IMR-90 (cell line): ENCODE results near the gene TEX14. TPM values are rescaled to one million over a fixed set of nuclear protein-coding genes. Genes with fewer than 3 reads are reported as not detected.

Source experiments
- ATAC-seq: fragments of 200-7000 bp; cut with Tn5 transposase; 2 replicates; pipeline ENCODE4 v1.9.1; 2020; ENCODE audit warnings: low read depth, mild to moderate bottlenecking, moderate library complexity
- BruUV-seq: library from RNA; stranded (reverse); fragments of 400-500 nt; replicated peaks from 2 replicates; lab custom pipeline; 2021; lab: Mats Ljungman, UMichigan
- CTCF ChIA-PET: fragments of 300-600 bp; formaldehyde crosslinking; extraction: SDS; loops from one replicate; lab custom pipeline; 2021; ENCODE audit warnings: antibody characterized with exemption; lab: Yijun Ruan, JAX
- POLR2A ChIA-PET: fragments of 300-600 bp; sonication (Branson Sonifier 250); formaldehyde crosslinking; loops from one replicate; lab custom pipeline; 2022; ENCODE audit warnings: antibody characterized with exemption; ENCODE audit not compliant: unreplicated experiment; lab: Charles Lee
- DNase-seq: peaks from one replicate; pipeline ENCODE4 v3.0.0; 2013
- H2AFZ ChIP-seq: replicated peaks from 2 replicates; pipeline ENCODE3; 2013; ENCODE audit warnings: low read length, mild to moderate bottlenecking; ENCODE audit not compliant: poor library complexity
- H2AK5ac ChIP-seq: 2 replicates; pipeline ENCODE4 v1.6.1; 2013; ENCODE audit warnings: low read depth, low read length, inconsistent platforms
- H2AK9ac ChIP-seq: replicated peaks from 2 replicates; pipeline ENCODE3; 2013; ENCODE audit warnings: mild to moderate bottlenecking, low read depth, low read length, moderate library complexity; ENCODE audit not compliant: poor library complexity
- H2BK120ac ChIP-seq: 2 replicates; pipeline ENCODE4 v1.6.1; 2013; ENCODE audit warnings: low read depth, low read length, inconsistent platforms
- H2BK15ac ChIP-seq: 3 replicates; pipeline ENCODE4 v1.6.1; 2013; ENCODE audit warnings: low read depth, low read length, inconsistent platforms
- H2BK20ac ChIP-seq: 2 replicates; pipeline ENCODE4 v1.6.1; 2013; ENCODE audit warnings: low read depth, mild to moderate bottlenecking, inconsistent platforms, low read length, moderate library complexity
- H2BK5ac ChIP-seq: 2 replicates; pipeline ENCODE4 v1.6.1; 2013; ENCODE audit warnings: mild to moderate bottlenecking, low read depth, low read length, inconsistent platforms; ENCODE audit not compliant: poor library complexity, severe bottlenecking
- H3K14ac ChIP-seq: replicated peaks from 2 replicates; pipeline ENCODE4 v1.6.1; 2013; ENCODE audit warnings: low read depth, low read length, inconsistent platforms
- H3K18ac ChIP-seq: 2 replicates; pipeline ENCODE4 v1.6.1; 2013; ENCODE audit warnings: low read depth, low read length, control low read depth
- H3K23ac ChIP-seq: 2 replicates; pipeline ENCODE4 v1.6.1; 2013; ENCODE audit warnings: low read depth, low read length, inconsistent platforms
- H3K27ac ChIP-seq: 2 replicates; pipeline ENCODE4 v1.5.1; 2013; ENCODE audit warnings: mild to moderate bottlenecking, control low read depth, low read length; ENCODE audit not compliant: insufficient read depth
- H3K27me3 ChIP-seq: 2 replicates; pipeline ENCODE4 v1.6.1; 2013; ENCODE audit warnings: low read length; ENCODE audit not compliant: control insufficient read depth, insufficient read depth
- H3K36me3 ChIP-seq: 2 replicates; pipeline ENCODE4 v1.6.1; 2013; ENCODE audit warnings: low read length, mixed read lengths; ENCODE audit not compliant: control insufficient read depth, insufficient read depth
- H3K4ac ChIP-seq: 2 replicates; pipeline ENCODE4 v1.6.1; 2013; ENCODE audit warnings: low read depth, low read length, inconsistent platforms
- H3K4me1 ChIP-seq: 2 replicates; pipeline ENCODE4 v1.6.1; 2013; ENCODE audit warnings: low read length, mixed read lengths; ENCODE audit not compliant: control insufficient read depth, insufficient read depth
- H3K4me2 ChIP-seq: 2 replicates; pipeline ENCODE4 v1.6.1; 2013; ENCODE audit warnings: low read depth, mild to moderate bottlenecking, control low read depth, low read length, moderate library complexity
- H3K4me3 ChIP-seq: 2 replicates; pipeline ENCODE4 v1.5.1; 2013; ENCODE audit warnings: low read depth, mild to moderate bottlenecking, control low read depth, low read length, moderate library complexity; ENCODE audit not compliant: insufficient read depth
- H3K56ac ChIP-seq: 2 replicates; pipeline ENCODE4 v1.6.1; 2013; ENCODE audit warnings: low read length, inconsistent platforms; ENCODE audit not compliant: insufficient read depth; ENCODE audit errors: extremely low read depth
- H3K79me1 ChIP-seq, 2 experiments: 2 replicates each; pipeline ENCODE4 v1.6.1; 2013; ENCODE audit warnings: low read length in 2 of 2, inconsistent platforms in 1 of 2, low read depth in 1 of 2
- H3K9ac ChIP-seq: 2 replicates; pipeline ENCODE4 v1.6.1; 2013; ENCODE audit warnings: low read depth, low read length, control low read depth
- H3K9me1 ChIP-seq: 2 replicates; pipeline ENCODE4 v1.6.1; 2013; ENCODE audit warnings: low read length, inconsistent platforms; ENCODE audit not compliant: insufficient read depth
- H3K9me3 ChIP-seq: 2 replicates; pipeline ENCODE4 v1.6.1; 2013; ENCODE audit warnings: low read length; ENCODE audit not compliant: control insufficient read depth, insufficient read depth
- H4K20me1 ChIP-seq: 2 replicates; pipeline ENCODE4 v1.6.1; 2013; ENCODE audit warnings: low read length, inconsistent platforms; ENCODE audit not compliant: insufficient read depth
- H4K5ac ChIP-seq: 2 replicates; pipeline ENCODE4 v1.6.1; 2013; ENCODE audit warnings: mild to moderate bottlenecking, low read depth, low read length, control low read depth
- H4K8ac ChIP-seq, 2 experiments: 2 replicates each; pipeline ENCODE4 v1.6.1; 2013; ENCODE audit warnings: low read depth in 2 of 2, low read length in 2 of 2, control low read depth in 1 of 2, inconsistent platforms in 1 of 2
- H4K91ac ChIP-seq: 2 replicates; pipeline ENCODE4 v1.6.1; 2013; ENCODE audit warnings: low read depth, low read length, inconsistent platforms; ENCODE audit not compliant: insufficient read depth
- CEBPB ChIP-seq: IDR thresholded peaks from 2 replicates; pipeline ENCODE4 v1.6.1; 2012; ENCODE audit warnings: low read depth, low read length, improper control_type of control experiment
- NFE2L2 ChIP-seq: fragments of 150-350 bp; IDR thresholded peaks from 2 replicates; pipeline ENCODE4 v1.6.1; 2016; ENCODE audit warnings: low read depth, mild to moderate bottlenecking, low read length
- WGBS, 2 experiments: methylation state at CpG; one replicate each; pipeline versions ENCODE4 v1.1.5 to v1.1.7; 2013; ENCODE audit warnings: missing lambda C conversion rate in 2 of 2; ENCODE audit not compliant: insufficient read length in 1 of 2; ENCODE audit errors: extremely low coverage in 2 of 2; 5-methylcytosine and 5-hydroxymethylcytosine counted together
- dilution Hi-C: fragments of 300-500 bp; cut with HindIII; formaldehyde crosslinking; loops from one replicate; pipeline ENCODE4 v1.14.3; 2018; ENCODE audit warnings: low sequenced_read_pairs; ENCODE audit not compliant: unreplicated experiment
- in situ Hi-C: fragments of 300-500 bp; cut with MboI; formaldehyde crosslinking; loops from 3 replicates; pipeline ENCODE4 v1.14.3; 2019; ENCODE audit warnings: low sequenced_read_pairs, inconsistent platforms, mixed read lengths
- intact Hi-C: fragments of 100-400 bp; cut with micrococcal nuclease; formaldehyde crosslinking; loops from 2 replicates; pipeline ENCODE4 v1.10.0; 2022
- microRNA-seq, 2 experiments: library from miRNA; stranded (forward) in 1 of 2; unstranded in 1 of 2; fragments of 10-50 nt in 1 of 2; fragments of <30 nt in 1 of 2; gene quantifications in 1 of 2; microRNA quantifications in 1 of 2; one replicate each; pipeline versions ENCODE3 to v1.1.0; 2013 to 2020; ENCODE audit not compliant: insufficient read depth in 1 of 2, insufficient read length in 1 of 2, unreplicated experiment in 1 of 2
- polyA plus RNA-seq, 3 experiments: library from polyadenylated mRNA; depleted of rRNA; stranded (reverse); fragments of >200 nt; gene quantifications; 2 replicates each; pipeline ENCODE4 v1.2.3, GENCODE V29; 2012; ENCODE audit warnings: low replicate concordance in 1 of 3
- small RNA-seq, 5 experiments: library from RNA; depleted of rRNA; stranded (forward); fragments of <200 nt; gene quantifications; one replicate each; pipeline ENCODE3, GENCODE V24; 2012
- total RNA-seq: library from RNA; depleted of rRNA; stranded (reverse); fragments of >200 nt; gene quantifications from 2 replicates; pipeline ENCODE4 v1.2.3, GENCODE V29; 2012; rRNA removed

The TEX14 gene
- total and polyA plus RNA-seq, 2 of the 4 experiments (the other 2 are of a cell fraction): not detected

GRCh38 chr17:58507123-58507634, 184.7 kb downstream of the TEX14 start:
- peaks cover 4% of the 10 kb centered on the region; the same call in 1 of the 2 replicates for H4K20me1 ChIP-seq
- BruUV-seq: no TSS peak
- H3K36me3 ChIP-seq: peaks cover 70% of the 10 kb centered on the region
- H3K14ac ChIP-seq: no peak overlapping the region
- no peak overlapping the region for H3K27ac ChIP-seq
- no peak overlapping the region for H3K56ac ChIP-seq
- no peak overlapping the region for H3K9ac ChIP-seq
- intact Hi-C loops (no loop called here), in situ Hi-C loops (no loop called here), dilution Hi-C loops (no loop called here)
- H4K5ac ChIP-seq: no peak overlapping the region
- POLR2A ChIA-PET: no interaction called here
- no peak overlapping the region for H2BK15ac ChIP-seq
- H2BK20ac ChIP-seq: no peak overlapping the region
- H3K23ac ChIP-seq: no peak overlapping the region
- peaks cover 1 to 17% of the 10 kb centered on the region in 2 experiments; a peak in 2 of 4 replicates for H3K79me1 ChIP-seq
- 89% methylated on average over 13 of the region's 13 CpGs; no CpG with 5 or more reads in 1 of the 2 experiments for WGBS, 2 experiments
- no peaks in the 10 kb centered on the region for H3K4me1 ChIP-seq
- peak; percentile 14; the same call in 1 of the 2 replicates for ATAC-seq
- H2BK5ac ChIP-seq: no peak overlapping the region
- H3K27me3 ChIP-seq: no peaks in the 10 kb centered on the region
- no peak overlapping the region for H2AFZ ChIP-seq
- H3K18ac ChIP-seq: no peak overlapping the region
- H2AK5ac ChIP-seq: no peak overlapping the region
- H3K4ac ChIP-seq: no peak overlapping the region
- peaks cover 8% of the 10 kb centered on the region; the same call in 1 of the 2 replicates for H3K9me1 ChIP-seq
- H3K4me2 ChIP-seq: no peak overlapping the region
- no peak overlapping the region for H2BK120ac ChIP-seq
- no peak overlapping the region for H2AK9ac ChIP-seq
- TF ChIP-seq CEBPB: peak; percentile 84
- no peak for TF ChIP-seq NFE2L2
- no peaks in the 10 kb centered on the region for H3K9me3 ChIP-seq
- no peak for DNase-seq
- H3K4me3 ChIP-seq: no peak overlapping the region
- H4K8ac ChIP-seq: no peak overlapping the region
- H4K91ac ChIP-seq: no peak overlapping the region
- CTCF ChIA-PET: interaction anchor here (0.5 kb wide), 1 partner anchor 510 kb away, joined by 3 read pairs; no protein-coding TSS in a partner anchor

Small RNA genes within 50 kb of the gene (microRNA-seq; reads per million reads assigned to microRNA genes)
- gene AC011195.1 (ENCODE audit: insufficient read depth, insufficient read length) (not detected), gene RF00012 (ENCODE audit: insufficient read depth, insufficient read length) (not detected), gene RNU1-108P (ENCODE audit: insufficient read depth, insufficient read length) (not detected), gene RNU1-52P (ENCODE audit: insufficient read depth, insufficient read length) (not detected), gene RNU1-85P (ENCODE audit: insufficient read depth, insufficient read length) (not detected)

Small RNA genes within 50 kb of the gene (small RNA-seq; reads per million reads assigned to genes)
- gene AC011195.1 (0 to 0.08 (median 0) reads per million in 5 experiments), gene RF00012 (0 to 0.04 (median 0) reads per million in 5 experiments), gene RNU1-108P (0 to 8.4 (median 0) reads per million in 5 experiments), gene RNU1-52P (0 reads per million in 5 experiments), gene RNU1-85P (0 to 98.8 (median 36.2) reads per million in 5 experiments)

Other genes starting within 250 kb of the TEX14 start
- not detected in 2 replicates for gene HSF5, start 203.6 kb downstream of the TEX14 start, total RNA-seq
- not detected in 2 replicates for gene HSF5, start 203.6 kb downstream of the TEX14 start, polyA plus RNA-seq (2012; rRNA removed)
- gene MTMR4, start 177.4 kb downstream of the TEX14 start, total RNA-seq: 42.5 and 60.0 TPM in 2 replicates
- gene MTMR4, start 177.4 kb downstream of the TEX14 start, polyA plus RNA-seq (2012; rRNA removed): 13.2 and 15.0 TPM in 2 replicates
- gene RAD51C, start 557 bp upstream of the TEX14 start, total RNA-seq: 21.1 and 28.6 TPM in 2 replicates
- 21.4 and 28.3 TPM in 2 replicates for gene RAD51C, start 557 bp upstream of the TEX14 start, polyA plus RNA-seq (2012; rRNA removed)
- under 0.01 TPM in 2 replicates for gene PPM1E, start 63.8 kb upstream of the TEX14 start, total RNA-seq
- 0.03 and 0.05 TPM in 2 replicates for gene PPM1E, start 63.8 kb upstream of the TEX14 start, polyA plus RNA-seq (2012; rRNA removed)